GM12878 (cell line): ENCODE data around the gene FKBP7. TPM values are rescaled to one million over a fixed set of nuclear protein-coding genes. Genes with fewer than 3 reads are reported as not detected.

Experiments used
- ATAC-seq: fragments of 200-7000 bp; cut with Tn5 transposase; 3 replicates; pipeline ENCODE4 v1.9.1; 2020; ENCODE audit warnings: mild to moderate bottlenecking, moderate library complexity
- BruUV-seq: library from RNA; stranded (reverse); fragments of 400-500 nt; replicated peaks from 2 replicates; lab custom pipeline; 2021; lab: Mats Ljungman, UMichigan
- CTCF ChIA-PET: fragments of 300-600 bp; sonication (Branson Sonifier 250); formaldehyde crosslinking; extraction: SDS; loops from one replicate; lab custom pipeline; 2021; ENCODE audit warnings: inconsistent platforms; lab: Yijun Ruan, JAX
- POLR2A ChIA-PET: fragments of 350-600 bp; formaldehyde crosslinking; extraction: SDS; loops from one replicate; lab custom pipeline; 2021; ENCODE audit warnings: inconsistent platforms; lab: Charles Lee
- RAD21 ChIA-PET: fragments of 300-600 bp; sonication (Branson Sonifier 250); formaldehyde crosslinking; loops from one replicate; lab custom pipeline; 2023; ENCODE audit warnings: antibody characterized with exemption; ENCODE audit not compliant: unreplicated experiment; lab: Charles Lee
- SMC1A ChIA-PET: fragments of 300-600 bp; sonication (Branson Sonifier 250); formaldehyde crosslinking; loops from one replicate; lab custom pipeline; 2023; ENCODE audit not compliant: unreplicated experiment, uncharacterized antibody; lab: Charles Lee
- DNase-seq: peaks from one replicate; pipeline ENCODE4 v3.0.0-alpha.2; 2011; ENCODE audit warnings: low read depth, low spot score
- FAIRE-seq: peaks from 3 replicates; lab custom pipeline; 2011; peaks lifted over from hg19 to GRCh38; lab: Jason Lieb, UNC
- H2AFZ ChIP-seq: 2 replicates; pipeline ENCODE4 v1.6.0; 2011; ENCODE audit warnings: low read depth, low read length, control low read depth; ENCODE audit not compliant: control insufficient read depth
- H3K27ac ChIP-seq: 2 replicates; pipeline ENCODE4 v1.5.1; 2011; ENCODE audit warnings: control low read depth; ENCODE audit not compliant: control insufficient read depth, insufficient read depth
- H3K27me3 ChIP-seq, 2 experiments: replicated peaks in 1 of 2; 2 replicates each; pipeline versions ENCODE4 v1.6.0 to v1.6.1; 2011; ENCODE audit warnings: low read length in 1 of 2; ENCODE audit not compliant: control insufficient read depth in 2 of 2, insufficient read depth in 2 of 2
- H3K36me3 ChIP-seq, 2 experiments: 2 replicates each; pipeline ENCODE4 v1.5.1; 2011; ENCODE audit warnings: low read length in 1 of 2; ENCODE audit not compliant: control insufficient read depth in 2 of 2, insufficient read depth in 2 of 2
- H3K4me1 ChIP-seq: 2 replicates; pipeline ENCODE4 v1.6.1; 2011; ENCODE audit warnings: mild to moderate bottlenecking, low read length, moderate library complexity, mixed read lengths; ENCODE audit not compliant: control insufficient read depth, insufficient read depth
- H3K4me2 ChIP-seq: 2 replicates; pipeline ENCODE4 v1.6.0; 2011; ENCODE audit warnings: control low read depth; ENCODE audit not compliant: control insufficient read depth, insufficient read depth
- H3K4me3 ChIP-seq: fragments of 200-600 bp; sonication (generic); 2 replicates; pipeline ENCODE4 v1.5.1; 2016
- H3K79me2 ChIP-seq: 2 replicates; pipeline ENCODE4 v1.6.0; 2011; ENCODE audit warnings: low read length; ENCODE audit not compliant: control insufficient read depth, insufficient read depth
- H3K9ac ChIP-seq: 2 replicates; pipeline ENCODE4 v1.8.0; 2011; ENCODE audit warnings: low read length, control low read depth, mixed read lengths; ENCODE audit not compliant: control insufficient read depth, insufficient read depth
- H3K9me3 ChIP-seq: replicated peaks from 3 replicates; pipeline ENCODE4 v1.5.1; 2011; ENCODE audit warnings: mild to moderate bottlenecking, low read length; ENCODE audit not compliant: control insufficient read depth, insufficient read depth
- H4K20me1 ChIP-seq: 2 replicates; pipeline ENCODE4 v1.6.0; 2011; ENCODE audit not compliant: control insufficient read depth, insufficient read depth
- ASH2L ChIP-seq: fragments of 300-600, 200-600 bp; sonication (generic); IDR thresholded peaks from 2 replicates; pipeline ENCODE4 v1.6.1; 2017; ENCODE audit warnings: low read depth, mild to moderate bottlenecking, borderline replicate concordance
- CBFB ChIP-seq: IDR thresholded peaks from 2 replicates; pipeline ENCODE4 v1.6.1; 2016; ENCODE audit warnings: antibody characterized with exemption, low read depth
- DPF2 ChIP-seq: fragments of 450-650 bp; IDR thresholded peaks from 2 replicates; pipeline ENCODE4 v1.6.1; 2017; ENCODE audit warnings: mild to moderate bottlenecking
- EGR1 ChIP-seq, 2 experiments: IDR thresholded peaks; 1 replicate in 1 of 2; 2 replicates in 1 of 2; pipeline ENCODE4 v1.6.1; 2011 to 2012; ENCODE audit warnings: low read depth in 2 of 2, low read length in 2 of 2, borderline replicate concordance in 1 of 2, mild to moderate bottlenecking in 1 of 2, moderate library complexity in 1 of 2
- GABPA ChIP-seq: IDR thresholded peaks from 2 replicates; pipeline ENCODE4 v1.6.1; 2014; ENCODE audit warnings: antibody characterized with exemption, low read depth, mild to moderate bottlenecking, inconsistent platforms
- HDAC2 ChIP-seq: fragments of 200-600 bp; sonication (generic); IDR thresholded peaks from 2 replicates; pipeline ENCODE4 v1.6.1; 2017
- NBN ChIP-seq: fragments of 450-650 bp; IDR thresholded peaks from 2 replicates; pipeline ENCODE4 v1.6.1; 2016
- NFYA ChIP-seq: IDR thresholded peaks from 2 replicates; pipeline ENCODE4 v1.6.1; 2011; ENCODE audit warnings: low read depth, mild to moderate bottlenecking, low read length, improper control_type of control experiment, borderline replicate concordance
- NFYB ChIP-seq: IDR thresholded peaks from 2 replicates; pipeline ENCODE4 v1.6.1; 2011; ENCODE audit warnings: low read depth, mild to moderate bottlenecking, low read length, improper control_type of control experiment, moderate library complexity; ENCODE audit not compliant: insufficient read depth
- NR2C2 ChIP-seq: IDR thresholded peaks from 2 replicates; pipeline ENCODE4 v1.6.1; 2011; ENCODE audit warnings: borderline replicate concordance, low read depth; ENCODE audit not compliant: control insufficient read depth, insufficient read length
- POLR2A ChIP-seq: IDR thresholded peaks from 2 replicates; pipeline ENCODE4 v1.6.1; 2011; ENCODE audit warnings: low read depth, mild to moderate bottlenecking, low read length
- SPI1 ChIP-seq: IDR thresholded peaks from 2 replicates; pipeline ENCODE4 v1.6.1; 2011; ENCODE audit warnings: low read depth, mild to moderate bottlenecking, low read length, moderate library complexity, borderline replicate concordance; ENCODE audit not compliant: insufficient read depth
- SREBF2 ChIP-seq: IDR thresholded peaks from 2 replicates; pipeline ENCODE4 v1.6.1; 2012; ENCODE audit warnings: mild to moderate bottlenecking, low read length
- STAT1 ChIP-seq: fragments of 450-650 bp; conservative IDR thresholded peaks from 2 replicates; pipeline ENCODE4 v1.6.1; 2014; ENCODE audit warnings: antibody characterized with exemption, mild to moderate bottlenecking
- TARDBP ChIP-seq: IDR thresholded peaks from 2 replicates; pipeline ENCODE4 v1.6.1; 2016; ENCODE audit warnings: borderline replicate concordance
- TBL1XR1 ChIP-seq: IDR thresholded peaks from 2 replicates; pipeline ENCODE4 v1.6.1; 2012; ENCODE audit warnings: low read depth, low read length, improper control_type of control experiment
- WRNIP1 ChIP-seq: IDR thresholded peaks from 2 replicates; pipeline ENCODE4 v1.6.1; 2011; ENCODE audit warnings: low read depth, low read length, improper control_type of control experiment, borderline replicate concordance
- ZZZ3 ChIP-seq: IDR thresholded peaks from 2 replicates; pipeline ENCODE4 v1.6.1; 2011; ENCODE audit warnings: low read depth; ENCODE audit not compliant: control insufficient read depth, insufficient read length
- WGBS: methylation state at CpG from one replicate; pipeline ENCODE4 v1.1.6; 2016; ENCODE audit warnings: low lambda C conversion rate; ENCODE audit not compliant: insufficient replicate concordance, insufficient coverage; ENCODE audit errors: missing lambda C conversion rate; 5-methylcytosine and 5-hydroxymethylcytosine counted together
- in situ Hi-C: fragments of 300-500 bp; cut with MboI; formaldehyde crosslinking; loops from 9 replicates; pipeline ENCODE4 v1.14.3; 2018; ENCODE audit warnings: mixed read lengths
- intact Hi-C: fragments of 100-400 bp; cut with micrococcal nuclease; formaldehyde crosslinking; loops from one replicate; pipeline ENCODE4 v1.14.2; 2022; ENCODE audit not compliant: unreplicated experiment
- polyA plus RNA-seq, 11 experiments: library from polyadenylated mRNA; depleted of rRNA in 4 of 11; unstranded in 6 of 11; stranded (reverse) in 5 of 11; fragments of >200 nt; fragmentation: Nextera tagmentation in 4 of 11; fragmentation: Illumina TruSeq in 1 of 11; extraction: Ambion mirVana in 4 of 11; extraction: Trizol in 1 of 11; gene quantifications; 1 replicate in 1 of 11; 2 replicates in 10 of 11; pipeline versions ENCODE4 v1.2.1 to v1.2.3, GENCODE V29; 2011 to 2016; ENCODE audit warnings: inconsistent platforms in 2 of 11, missing spikeins in 2 of 11, low read depth in 1 of 11
- total RNA-seq, 4 experiments: library from RNA; depleted of rRNA in 3 of 4; stranded (reverse); fragments of >200 nt in 3 of 4; fragmentation: Illumina TruSeq in 1 of 4; extraction: Trizol in 1 of 4; gene quantifications; 2 replicates each; pipeline versions ENCODE4 v1.2.1 to v1.2.3, GENCODE V29; 2013 to 2021
- TF ChIP-seq, protein P1 (sequence below): fragments of 450-650 bp; IDR thresholded peaks from 2 replicates; pipeline ENCODE4 v1.6.1; 2017; ENCODE audit warnings: antibody characterized with exemption, mild to moderate bottlenecking, moderate library complexity
- TF ChIP-seq, protein P2 (sequence below): fragments of 450-650 bp; IDR thresholded peaks from 2 replicates; pipeline ENCODE4 v1.6.1; 2016; ENCODE audit warnings: mild to moderate bottlenecking

FKBP7 gene
- total and polyA plus RNA-seq, 10 of the 15 experiments (the other 5 are each of a cell fraction or from before 2014, with no cell fraction given): 5.6 to 16.7 (median 12.5) TPM

DNA sequence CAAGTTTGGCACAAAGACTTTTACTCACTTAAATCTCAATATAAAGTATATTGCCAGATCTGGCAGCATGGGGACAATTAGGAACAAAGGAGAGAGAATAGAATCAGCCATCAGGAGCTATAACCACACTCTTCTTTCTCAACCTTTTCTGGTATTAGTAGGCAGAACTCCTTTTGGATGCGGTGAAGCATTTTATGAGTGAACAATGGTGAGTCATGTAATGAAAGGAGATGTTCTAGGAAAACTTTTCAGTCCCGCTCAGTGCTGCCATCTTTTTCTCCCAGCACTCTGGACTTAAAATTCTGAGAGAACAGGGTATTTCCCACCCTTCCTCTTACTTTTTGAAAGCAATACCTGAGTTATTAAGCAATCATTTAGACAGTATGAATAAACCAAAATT lies 34.1 kb upstream of the FKBP7 start:
- Histone ChIP-seq H4K20me1 (no peaks in the 10 kb centered on the region), H3K27ac (no peak overlapping the region), H3K9me3 (no peaks in the 10 kb centered on the region), H2AFZ (no peak overlapping the region), H3K36me3 (no peaks in the 10 kb centered on the region; a peak in 1 of 4 replicates), H3K4me3 (no peak overlapping the region), H3K4me2 (no peak overlapping the region), H3K79me2 (no peaks in the 10 kb centered on the region), H3K4me1 (no peaks in the 10 kb centered on the region), H3K27me3 (no peaks in the 10 kb centered on the region), H3K9ac (no peak overlapping the region)
- FAIRE-seq (no peak), DNase-seq (no peak), ATAC-seq (no peak)
- ChIA-PET RAD21 (interaction anchor here (1.1 kb wide), 1 partner anchor 30 kb away, joined by 3 read pairs; no protein-coding TSS in a partner anchor), SMC1A (interaction anchor here (1.3 to 1.6 kb wide), 2 partner anchors 11 to 30 kb away, joined by 4 read pairs; no protein-coding TSS in a partner anchor), POLR2A (interaction anchor here (0.9 to 1.1 kb wide), 2 partner anchors 15 to 16 kb away, joined by 3 read pairs; no protein-coding TSS in a partner anchor), CTCF (no interaction called here)
- no TSS peak for BruUV-seq
- 82% methylated on average over 2 of the region's 2 CpGs for WGBS
- TF ChIP-seq POLR2A (no peak), GABPA (no peak), NFYA (no peak), SREBF2 (no peak), EGR1 (IDR thresholded peaks at IDR 0.05; ENCODE audit: borderline replicate concordance in 1 of 2, low read depth in 2 of 2, low read length in 2 of 2) (no peak), DPF2 (no peak), NFYB (no peak), TBL1XR1 (no peak), ZZZ3 (no peak), NBN (no peak), HDAC2 (no peak), TARDBP (no peak), STAT1 (no peak), SPI1 (no peak), WRNIP1 (no peak), CBFB (no peak), ASH2L (no peak), NR2C2 (no peak)
- TF ChIP-seq, protein P1, sequence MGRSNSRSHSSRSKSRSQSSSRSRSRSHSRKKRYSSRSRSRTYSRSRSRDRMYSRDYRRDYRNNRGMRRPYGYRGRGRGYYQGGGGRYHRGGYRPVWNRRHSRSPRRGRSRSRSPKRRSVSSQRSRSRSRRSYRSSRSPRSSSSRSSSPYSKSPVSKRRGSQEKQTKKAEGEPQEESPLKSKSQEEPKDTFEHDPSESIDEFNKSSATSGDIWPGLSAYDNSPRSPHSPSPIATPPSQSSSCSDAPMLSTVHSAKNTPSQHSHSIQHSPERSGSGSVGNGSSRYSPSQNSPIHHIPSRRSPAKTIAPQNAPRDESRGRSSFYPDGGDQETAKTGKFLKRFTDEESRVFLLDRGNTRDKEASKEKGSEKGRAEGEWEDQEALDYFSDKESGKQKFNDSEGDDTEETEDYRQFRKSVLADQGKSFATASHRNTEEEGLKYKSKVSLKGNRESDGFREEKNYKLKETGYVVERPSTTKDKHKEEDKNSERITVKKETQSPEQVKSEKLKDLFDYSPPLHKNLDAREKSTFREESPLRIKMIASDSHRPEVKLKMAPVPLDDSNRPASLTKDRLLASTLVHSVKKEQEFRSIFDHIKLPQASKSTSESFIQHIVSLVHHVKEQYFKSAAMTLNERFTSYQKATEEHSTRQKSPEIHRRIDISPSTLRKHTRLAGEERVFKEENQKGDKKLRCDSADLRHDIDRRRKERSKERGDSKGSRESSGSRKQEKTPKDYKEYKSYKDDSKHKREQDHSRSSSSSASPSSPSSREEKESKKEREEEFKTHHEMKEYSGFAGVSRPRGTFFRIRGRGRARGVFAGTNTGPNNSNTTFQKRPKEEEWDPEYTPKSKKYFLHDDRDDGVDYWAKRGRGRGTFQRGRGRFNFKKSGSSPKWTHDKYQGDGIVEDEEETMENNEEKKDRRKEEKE: no peak
- TF ChIP-seq, protein P2, sequence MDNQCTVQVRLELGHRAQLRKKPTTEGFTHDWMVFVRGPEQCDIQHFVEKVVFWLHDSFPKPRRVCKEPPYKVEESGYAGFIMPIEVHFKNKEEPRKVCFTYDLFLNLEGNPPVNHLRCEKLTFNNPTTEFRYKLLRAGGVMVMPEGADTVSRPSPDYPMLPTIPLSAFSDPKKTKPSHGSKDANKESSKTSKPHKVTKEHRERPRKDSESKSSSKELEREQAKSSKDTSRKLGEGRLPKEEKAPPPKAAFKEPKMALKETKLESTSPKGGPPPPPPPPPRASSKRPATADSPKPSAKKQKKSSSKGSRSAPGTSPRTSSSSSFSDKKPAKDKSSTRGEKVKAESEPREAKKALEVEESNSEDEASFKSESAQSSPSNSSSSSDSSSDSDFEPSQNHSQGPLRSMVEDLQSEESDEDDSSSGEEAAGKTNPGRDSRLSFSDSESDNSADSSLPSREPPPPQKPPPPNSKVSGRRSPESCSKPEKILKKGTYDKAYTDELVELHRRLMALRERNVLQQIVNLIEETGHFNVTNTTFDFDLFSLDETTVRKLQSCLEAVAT: no peak
- intact Hi-C loops (no loop called here), in situ Hi-C loops (no loop called here)
